Stimulated activated CD8-positive, alpha-beta memory T cell treated with anti-CD3 and anti-CD28 coated beads, Interleukin-12 subunit alpha, Interleukin-12 subunit beta, amount 100 ng/mL, for 24 hours (primary cell): ENCODE results near the gene ARHGAP42.
"Not testable (repeated sequence)": the region's sequence is repeated elsewhere in the genome, so short reads cannot be mapped to it uniquely, and the experiment has no call there.

Experiments
- DNase-seq: peaks from one replicate; pipeline ENCODE4 v3.0.0-alpha.2; 2020; ENCODE audit errors: extremely low read depth

Gene ARHGAP42

GRCh38 chr11:100726680-100727079 lies 39.6 kb downstream of the ARHGAP42 start:
- no peak for DNase-seq

DNA sequence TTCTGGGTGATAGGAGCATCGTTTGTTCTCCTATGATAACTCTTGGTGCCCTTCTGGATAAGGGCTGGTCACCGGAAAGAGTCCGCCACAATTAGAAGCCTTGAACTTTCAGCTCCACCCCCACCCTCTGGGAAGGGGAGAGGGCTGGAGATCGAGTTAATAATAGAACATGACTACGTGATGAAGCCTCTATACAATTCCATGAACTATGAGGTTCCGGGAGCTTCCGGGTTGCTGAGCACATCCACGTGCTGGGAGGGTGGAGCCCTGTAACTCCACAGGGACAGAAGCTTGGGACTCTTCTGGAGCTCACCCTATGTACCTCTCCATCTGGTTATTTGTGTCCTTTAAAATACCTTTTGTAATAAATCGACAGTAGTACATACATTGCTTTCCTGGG lies 40.3 kb downstream of the ARHGAP42 start:
- DNase-seq, result no peak

DNA sequence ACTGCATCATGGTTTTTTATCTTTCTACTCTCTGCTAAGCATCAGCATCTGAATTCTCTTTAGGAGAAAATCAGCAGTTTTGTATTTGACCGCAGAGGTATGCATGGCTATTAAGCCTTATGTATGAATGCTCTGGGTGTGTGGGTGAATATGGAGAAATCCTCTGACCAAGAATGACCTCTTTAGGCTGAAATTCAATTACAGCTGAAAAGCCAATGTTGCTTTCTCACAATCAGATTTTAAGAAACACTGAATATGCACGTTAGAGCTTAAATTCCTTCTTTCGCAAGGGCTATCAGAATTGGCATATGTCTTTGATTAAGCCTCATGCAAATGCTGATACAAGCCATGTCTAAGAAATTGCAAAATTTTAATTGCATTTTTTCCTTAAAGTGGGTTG lies 43.2 kb downstream of the ARHGAP42 start:
- DNase-seq, result no peak

GRCh38 chr11:100731471-100731870 lies 44.4 kb downstream of the ARHGAP42 start:
- DNase-seq, result no peak

DNA sequence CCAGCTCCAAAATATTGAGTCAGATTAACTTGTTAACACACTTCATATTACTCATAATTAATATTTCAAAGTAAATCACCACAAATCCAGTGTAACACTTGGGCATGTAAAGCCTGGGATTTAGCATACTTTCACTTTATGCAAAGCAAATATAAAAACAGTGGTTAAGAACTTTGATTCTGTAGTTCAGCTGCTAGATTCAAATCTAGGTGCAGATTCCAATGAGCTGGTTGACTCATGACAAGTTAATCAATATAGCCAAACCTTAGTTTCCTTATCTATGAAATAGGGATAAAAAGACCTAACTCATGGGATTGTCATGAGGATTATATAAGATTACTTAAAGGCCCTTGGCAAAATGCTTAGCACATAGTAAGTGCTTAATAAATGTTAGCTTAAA lies 45.9 kb downstream of the ARHGAP42 start:
- DNase-seq, result no peak

DNA sequence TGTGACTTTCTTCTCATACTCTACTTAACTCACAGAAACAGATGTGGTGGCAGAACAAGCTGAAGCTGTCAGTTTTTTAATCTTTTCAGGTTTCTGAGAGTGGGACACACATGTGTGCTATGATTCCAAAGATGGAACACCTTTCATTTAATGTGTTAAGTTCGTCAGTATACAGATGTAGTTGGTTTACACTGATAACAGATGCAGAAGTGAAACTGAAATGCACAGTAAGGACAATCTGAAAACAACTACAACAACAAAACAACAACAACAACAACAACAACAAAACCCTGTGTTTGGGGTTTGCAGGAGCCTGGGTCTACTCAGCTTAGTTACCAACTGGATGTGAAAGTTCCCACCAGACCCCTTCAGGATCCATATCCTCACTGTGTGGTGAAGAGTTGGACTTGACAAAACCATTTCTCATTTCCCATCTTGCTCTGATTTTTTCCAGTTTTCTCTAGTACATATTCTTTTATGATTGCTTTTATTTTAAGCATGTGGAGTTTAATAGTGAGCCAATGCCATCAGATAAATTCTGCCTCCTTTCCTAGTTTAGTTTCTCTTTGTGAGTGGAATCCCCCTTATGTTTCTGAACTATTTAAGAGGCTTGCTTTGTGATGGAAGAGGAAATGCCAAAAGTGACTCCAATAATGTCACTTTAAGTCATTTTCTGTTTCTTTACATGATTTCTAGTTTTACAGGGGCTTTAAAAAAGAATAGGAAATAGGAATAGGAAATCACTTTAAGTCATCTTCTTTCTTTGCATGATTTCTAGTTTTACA lies 47.8 kb downstream of the ARHGAP42 start:
- no peak for DNase-seq

DNA sequence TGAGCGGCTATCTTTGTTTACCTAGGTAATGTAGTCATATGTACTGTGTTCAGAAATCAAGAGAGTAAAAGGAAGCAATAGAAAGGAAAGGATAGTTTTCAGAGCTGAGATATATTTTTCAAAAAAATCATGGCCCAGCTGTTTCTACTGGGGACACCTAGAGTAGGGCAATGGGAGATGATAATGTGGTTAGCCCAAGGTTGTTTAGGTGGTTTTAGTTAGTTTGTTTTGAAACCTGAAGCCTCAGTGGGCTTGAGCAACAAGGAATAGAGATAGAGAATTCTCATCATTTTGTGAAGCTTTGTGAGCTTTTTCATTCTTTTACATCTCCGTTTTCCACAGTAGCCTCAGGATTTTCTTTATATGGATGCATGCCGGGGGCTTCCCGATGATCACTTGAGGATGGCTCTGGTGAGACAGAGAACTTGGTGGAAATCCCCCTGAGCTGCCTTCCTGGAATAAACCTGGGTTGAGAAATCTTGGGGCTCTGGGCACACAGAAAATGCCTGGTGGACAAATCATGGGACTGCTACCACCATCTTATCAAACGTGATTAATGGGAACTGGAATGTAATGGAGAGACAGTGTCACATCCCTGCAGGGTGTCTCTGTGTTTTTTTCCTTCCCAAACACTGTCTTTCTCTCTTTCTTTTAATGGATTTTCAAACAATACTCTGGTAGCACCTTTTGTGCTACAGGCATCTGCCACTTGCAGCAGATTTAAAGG lies 49.0 kb downstream of the ARHGAP42 start:
- no peak for DNase-seq

- DNase-seq, result no peak
Measured at GRCh38 chr11:100738701-100739270, 51.7 kb downstream of the ARHGAP42 start.

GRCh38 chr11:100739666-100740065 lies 52.6 kb downstream of the ARHGAP42 start:
- DNase-seq, result no peak

GRCh38 chr11:100740440-100740839 lies 53.4 kb downstream of the ARHGAP42 start:
- no peak for DNase-seq

GRCh38 chr11:100741866-100742625 lies 55.0 kb downstream of the ARHGAP42 start:
- DNase-seq, result no peak

- DNase-seq, result no peak
Measured at GRCh38 chr11:100746448-100746847, 59.4 kb downstream of the ARHGAP42 start.

DNA sequence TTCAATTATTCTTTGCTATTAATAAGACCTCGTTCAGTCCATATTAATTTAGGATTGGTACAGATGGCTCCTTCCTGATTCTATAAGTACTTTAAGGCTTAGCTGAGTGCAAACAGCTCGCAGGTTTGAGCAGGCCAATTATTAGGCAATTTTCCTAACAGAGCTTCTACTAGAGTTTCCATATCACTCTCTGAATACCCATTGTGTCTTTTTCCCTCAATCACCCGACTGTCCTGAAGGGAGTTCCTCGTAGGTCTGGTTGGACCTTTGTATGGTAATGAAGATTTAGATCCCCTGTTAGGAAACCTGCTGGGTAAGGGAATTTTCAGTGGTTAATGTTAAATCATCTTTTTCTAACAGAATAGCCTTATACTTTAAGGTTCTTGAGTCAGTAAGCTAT lies 61.1 kb downstream of the ARHGAP42 start:
- DNase-seq, result no peak

DNA sequence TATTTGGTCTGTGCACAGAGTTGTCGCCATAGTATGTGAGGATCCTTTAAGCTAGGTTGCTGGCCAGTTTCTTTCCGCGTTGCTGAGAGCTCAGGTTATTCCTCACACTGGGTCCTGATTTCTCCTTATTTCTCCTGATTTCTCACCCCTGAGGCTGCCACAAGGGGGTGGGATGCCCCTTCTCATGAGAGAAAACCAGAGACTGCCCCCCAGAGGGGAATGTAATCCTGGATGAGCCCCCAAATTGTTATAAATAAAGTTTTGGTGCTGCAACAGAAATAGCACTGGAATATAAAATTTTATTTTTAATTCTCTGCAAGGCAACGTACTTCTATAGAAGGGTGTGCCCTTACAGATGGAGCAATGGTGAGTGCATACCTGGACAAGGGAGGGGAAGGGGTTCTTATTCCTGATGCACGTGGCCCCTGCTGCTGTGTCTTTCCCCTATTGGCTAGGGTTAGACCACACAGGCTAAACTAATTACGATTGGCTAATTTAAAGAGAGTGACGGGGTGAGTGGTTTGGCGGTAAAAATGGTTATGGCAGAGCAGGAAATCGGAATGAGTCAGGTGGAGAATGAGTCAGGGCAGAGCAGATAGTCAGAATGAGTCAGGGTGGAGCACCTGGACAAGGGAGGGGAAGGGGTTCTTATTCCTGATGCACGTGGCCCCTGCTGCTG lies 62.9 kb downstream of the ARHGAP42 start:
- not testable (repeated sequence) for DNase-seq

GRCh38 chr11:100750566-100750891 lies 63.4 kb downstream of the ARHGAP42 start:
- not testable (repeated sequence) for DNase-seq

- no peak for DNase-seq
Measured at GRCh38 chr11:100752371-100753171, 65.5 kb downstream of the ARHGAP42 start.

DNA sequence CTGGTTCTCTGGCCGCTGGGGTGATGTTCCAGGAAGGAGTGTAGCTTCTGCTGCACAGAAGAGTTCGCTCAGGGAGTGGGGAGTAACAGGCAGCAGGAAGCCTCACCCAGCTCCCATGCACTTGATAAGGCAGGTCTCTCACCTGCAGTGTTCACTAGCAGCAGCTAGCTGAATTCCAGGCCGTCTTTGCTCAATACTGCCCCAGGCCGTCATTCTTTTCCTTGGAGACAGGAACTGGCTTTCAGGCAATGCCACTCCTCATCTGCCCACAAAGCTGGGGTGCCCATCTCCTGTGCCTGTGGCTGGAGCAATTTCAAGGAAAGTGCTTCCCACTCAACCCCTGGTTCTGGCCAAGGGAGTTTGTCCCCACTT lies 66.1 kb downstream of the ARHGAP42 start:
- no peak for DNase-seq

DNA sequence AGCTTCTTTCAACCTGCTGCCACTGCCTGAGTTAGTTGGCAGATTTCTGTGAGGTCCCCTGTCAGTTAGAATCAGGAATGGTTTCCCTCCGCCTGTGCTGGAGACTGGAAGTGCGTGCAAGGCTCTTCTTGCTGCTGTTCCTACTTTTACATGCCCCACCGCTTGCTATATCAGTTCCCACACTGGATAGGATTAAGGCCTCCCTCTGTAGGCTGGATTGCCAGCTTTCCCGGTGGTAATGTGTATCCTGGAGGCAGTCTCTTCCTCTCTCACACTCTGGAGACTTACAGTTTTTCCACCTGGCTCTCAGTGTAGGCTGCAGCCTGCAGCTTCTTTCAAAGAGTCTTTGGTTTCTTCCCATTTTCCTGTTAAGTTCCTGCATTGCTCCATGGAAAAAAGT lies 66.5 kb downstream of the ARHGAP42 start:
- DNase-seq, result no peak

DNA sequence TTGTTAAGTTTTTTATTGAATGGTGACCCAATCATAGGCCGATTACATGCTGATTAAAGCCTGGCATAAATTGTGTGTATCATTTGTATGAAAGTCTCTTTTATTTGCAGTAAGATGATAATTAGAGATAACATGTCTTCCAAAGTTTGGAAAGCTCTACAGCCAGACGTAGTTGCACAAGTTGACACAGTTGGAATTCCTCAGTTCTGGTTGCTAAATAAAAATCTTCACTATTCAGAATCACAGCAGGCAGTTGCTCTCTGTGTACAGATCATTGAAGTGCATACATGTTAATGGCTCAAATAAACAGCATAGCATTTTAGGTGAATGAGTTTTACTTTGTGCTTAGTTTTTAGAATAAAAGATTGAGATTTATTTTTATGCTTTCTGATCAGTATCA lies 69.5 kb downstream of the ARHGAP42 start:
- no peak for DNase-seq

DNA sequence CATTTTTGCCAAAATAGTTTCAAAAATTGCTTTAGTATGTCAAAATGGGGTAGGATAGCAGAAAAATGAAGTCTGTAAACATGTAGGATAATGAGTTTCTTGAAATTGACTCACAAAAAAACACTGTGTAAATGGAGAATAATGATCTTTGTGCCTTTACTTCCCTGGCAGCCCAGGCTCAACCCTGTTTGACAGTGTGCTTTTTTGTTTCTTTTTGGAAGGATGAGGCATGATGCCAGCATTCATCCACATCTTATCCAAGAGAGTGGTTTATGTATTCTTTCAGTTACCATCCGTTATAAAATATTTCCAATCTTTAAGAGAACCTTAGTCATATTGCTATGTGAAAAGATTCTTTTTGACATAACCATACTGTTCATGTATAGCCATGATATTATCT lies 70.6 kb downstream of the ARHGAP42 start:
- DNase-seq, result no peak

DNA sequence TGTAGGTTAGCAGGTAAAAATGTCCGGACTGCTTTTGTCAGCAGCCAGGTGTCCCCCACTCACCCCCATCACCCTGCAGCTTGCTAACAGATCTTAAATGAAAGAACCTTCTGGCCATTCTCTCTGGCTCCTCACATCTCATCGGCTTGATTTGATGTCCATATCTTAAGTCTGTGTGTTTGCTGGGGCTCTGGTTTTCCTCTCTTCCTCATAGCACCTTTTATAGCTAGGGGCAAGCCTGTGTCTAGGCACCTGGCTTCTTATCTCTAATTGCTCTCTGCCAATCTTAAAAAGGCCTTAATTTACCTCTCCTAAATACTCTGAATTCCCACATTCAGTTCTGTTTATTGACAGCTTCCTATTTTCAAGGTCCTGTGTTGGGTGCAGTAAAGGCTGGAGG lies 72.0 kb downstream of the ARHGAP42 start:
- no peak for DNase-seq
